Neuronal stem cell (in vitro differentiated cells): ENCODE measurements around the gene PWP1. TPM values are rescaled to one million over a fixed set of nuclear protein-coding genes. Genes with fewer than 3 reads are reported as not detected.

Experiments
- DNase-seq: peaks from one replicate; pipeline ENCODE4 v3.0.0-alpha.2; 2013; ENCODE audit warnings: low spot score
- H2AFZ ChIP-seq: one replicate; pipeline ENCODE4 v1.6.1; 2013; ENCODE audit warnings: mild to moderate bottlenecking, low read length, inconsistent platforms
- H2AK5ac ChIP-seq: 2 replicates; pipeline ENCODE4 v1.6.1; 2013; ENCODE audit warnings: low read depth, mild to moderate bottlenecking, inconsistent platforms, low read length, moderate library complexity, mixed read lengths
- H2BK120ac ChIP-seq: 2 replicates; pipeline ENCODE4 v1.6.1; 2013; ENCODE audit warnings: low read depth, mild to moderate bottlenecking, inconsistent platforms, low read length, moderate library complexity, mixed read lengths
- H2BK12ac ChIP-seq: one replicate; pipeline ENCODE4 v1.6.1; 2013; ENCODE audit warnings: low read length, inconsistent platforms
- H2BK15ac ChIP-seq: 2 replicates; pipeline ENCODE4 v1.6.1; 2013; ENCODE audit warnings: mild to moderate bottlenecking, low read length, inconsistent platforms, mixed read lengths
- H2BK5ac ChIP-seq: one replicate; pipeline ENCODE4 v1.6.1; 2013; ENCODE audit warnings: inconsistent platforms, mild to moderate bottlenecking, low read length, moderate library complexity
- H3K14ac ChIP-seq: one replicate; pipeline ENCODE4 v1.6.1; 2013; ENCODE audit warnings: low read length, inconsistent platforms
- H3K18ac ChIP-seq: 2 replicates; pipeline ENCODE4 v1.6.1; 2013; ENCODE audit warnings: low read length, inconsistent platforms
- H3K23ac ChIP-seq: 2 replicates; pipeline ENCODE4 v1.6.1; 2013; ENCODE audit warnings: low read depth, mild to moderate bottlenecking, mixed read lengths, low read length, inconsistent platforms; ENCODE audit not compliant: poor library complexity
- H3K27ac ChIP-seq: replicated peaks from 3 replicates; pipeline ENCODE4 v1.5.1; 2013; ENCODE audit warnings: low read length, inconsistent platforms
- H3K27me3 ChIP-seq, 3 experiments: 2 replicates each; pipeline ENCODE4 v1.6.1; 2013; ENCODE audit warnings: low read length in 3 of 3, mild to moderate bottlenecking in 2 of 3, inconsistent platforms in 1 of 3, low read depth in 1 of 3, mixed read lengths in 1 of 3, moderate library complexity in 1 of 3; ENCODE audit not compliant: control insufficient read depth in 3 of 3, insufficient read depth in 3 of 3
- H3K36me3 ChIP-seq, 2 donors: replicated peaks in 1 of 2; 2 replicates each; pipeline ENCODE4 v1.6.1; 2013; ENCODE audit warnings: low read length in 2 of 2; ENCODE audit not compliant: control insufficient read depth in 2 of 2, insufficient read depth in 2 of 2
- H3K4ac ChIP-seq: 2 replicates; pipeline ENCODE4 v1.6.1; 2013; ENCODE audit warnings: inconsistent platforms, mild to moderate bottlenecking, low read length, moderate library complexity
- H3K4me1 ChIP-seq, 2 donors: 1 replicate in 1 of 2; 2 replicates in 1 of 2; pipeline ENCODE4 v1.6.1; 2013; ENCODE audit warnings: low read length in 2 of 2, low read depth in 1 of 2; ENCODE audit not compliant: control insufficient read depth in 2 of 2, insufficient read depth in 1 of 2
- H3K4me2 ChIP-seq: one replicate; pipeline ENCODE4 v1.6.1; 2013; ENCODE audit warnings: mild to moderate bottlenecking, low read length, inconsistent platforms; ENCODE audit not compliant: insufficient read depth, poor library complexity, severe bottlenecking
- H3K4me3 ChIP-seq, 2 donors: 2 replicates each; pipeline ENCODE4 v1.5.1; 2013; ENCODE audit warnings: low read length in 2 of 2, mild to moderate bottlenecking in 2 of 2, inconsistent platforms in 1 of 2, moderate library complexity in 1 of 2
- H3K79me1 ChIP-seq: one replicate; pipeline ENCODE4 v1.6.1; 2013; ENCODE audit warnings: low read depth, mild to moderate bottlenecking, inconsistent platforms, low read length, moderate library complexity
- H3K9ac ChIP-seq: one replicate; pipeline ENCODE4 v1.6.1; 2013; ENCODE audit warnings: mild to moderate bottlenecking, low read depth, low read length, inconsistent platforms; ENCODE audit not compliant: poor library complexity
- H3K9me3 ChIP-seq, 2 donors: replicated peaks in 1 of 2; 2 replicates each; pipeline versions ENCODE3 to v1.6.1; 2013; ENCODE audit warnings: low read length in 2 of 2, mild to moderate bottlenecking in 2 of 2, inconsistent platforms in 1 of 2, low read depth in 1 of 2, mixed read lengths in 1 of 2, moderate library complexity in 1 of 2; ENCODE audit not compliant: control insufficient read depth in 2 of 2, insufficient read depth in 1 of 2
- H4K8ac ChIP-seq: one replicate; pipeline ENCODE4 v1.6.1; 2013; ENCODE audit warnings: low read depth, mild to moderate bottlenecking, inconsistent platforms, low read length, moderate library complexity
- H4K91ac ChIP-seq: one replicate; pipeline ENCODE4 v1.6.1; 2013; ENCODE audit warnings: low read length, low read depth, mild to moderate bottlenecking, inconsistent platforms; ENCODE audit not compliant: poor library complexity
- whole genome bisulfite sequencing, 2 donors: extraction: QIAGEN DNeasy Blood & Tissue Kit; methylation state at CpG; one replicate each; pipeline ENCODE4 v1.1.7; 2013; ENCODE audit warnings: missing lambda C conversion rate in 2 of 2, mixed read lengths in 1 of 2; ENCODE audit not compliant: insufficient read length in 2 of 2, insufficient replicate concordance in 1 of 2; ENCODE audit errors: extremely low coverage in 2 of 2; 5-methylcytosine and 5-hydroxymethylcytosine counted together
- polyA plus RNA-seq, 2 experiments: library from polyadenylated mRNA; stranded (reverse); fragments of 200-250 nt; gene quantifications; one replicate each; pipeline ENCODE4 v1.2.3, GENCODE V29; 2013

Gene PWP1
- 49.5 TPM for polyA plus RNA-seq (2013, experiment 1 of 2)
- polyA plus RNA-seq (2013, experiment 2 of 2): 56.3 TPM

- no CpG with 5 or more reads among the region's 51 CpGs for WGBS, 2 donors
- peaks cover 4 to 8% of the 10 kb centered on the region in 2 donors for H3K4me1 ChIP-seq
These were observed at the start of gene PWP1 for GRCh38 chr12:107685360-107686248. Gene PWP1, plus strand, starts transcription at chr12:107685799. Its CDS starts 101 bp downstream, at chr12:107685900.

GRCh38 chr12:107641154-107641553 is 44.4 kb upstream of the PWP1 start:
- Histone ChIP-seq H3K9me3 (no peaks in the 10 kb centered on the region), H4K8ac (no peak overlapping the region), H3K9ac (no peak overlapping the region), H3K14ac (no peak overlapping the region), H3K36me3 (no peaks in the 10 kb centered on the region), H3K18ac (no peak overlapping the region), H2BK120ac (no peak overlapping the region), H2AK5ac (no peak overlapping the region), H3K4ac (no peak overlapping the region), H3K27me3 (no peaks in the 10 kb centered on the region), H3K4me1 (peaks cover 5 to 9% of the 10 kb centered on the region in 2 donors), H3K27ac (no peak overlapping the region), H2BK12ac (no peak overlapping the region), H3K4me2 (no peak overlapping the region), H2AFZ (no peak overlapping the region), H3K79me1 (no peaks in the 10 kb centered on the region), H3K4me3 (no peak overlapping the region), H3K23ac (no peak overlapping the region), H4K91ac (no peak overlapping the region), H2BK15ac (no peak overlapping the region), H2BK5ac (no peak overlapping the region)
- no peak for DNase-seq

More at GRCh38 chr12:107685360-107686248, at the start of gene PWP1:
- peak; percentile 98 for DNase-seq
- peaks cover 0 to 12% (median 0%) of the 10 kb centered on the region in 3 experiments for H3K27me3 ChIP-seq
- no peak within 1 kb of the TSS for H4K8ac ChIP-seq
- H3K4me2 ChIP-seq: peak within 1 kb of the TSS; percentile 78
- H3K9ac ChIP-seq: peak within 1 kb of the TSS; percentile 100
- H2BK12ac ChIP-seq: no peak within 1 kb of the TSS
- no peaks in the 10 kb centered on the region for H3K9me3 ChIP-seq
- H3K27ac ChIP-seq: peak within 1 kb of the TSS; percentile 49
- H3K36me3 ChIP-seq: peaks cover 5 to 32% of the 10 kb centered on the region in 2 donors
- H3K79me1 ChIP-seq: peaks cover 7% of the 10 kb centered on the region
- no peak within 1 kb of the TSS for H4K91ac ChIP-seq
- H3K4me3 ChIP-seq: peak within 1 kb of the TSS; percentile 98 to 99
- H3K14ac ChIP-seq: peak within 1 kb of the TSS; percentile 25
- H2AFZ ChIP-seq: peak within 1 kb of the TSS; percentile 97
- no peak within 1 kb of the TSS for H2BK120ac ChIP-seq
- H3K23ac ChIP-seq: peak within 1 kb of the TSS; percentile 80
- peak within 1 kb of the TSS; percentile 25 for H2BK5ac ChIP-seq
- H2BK15ac ChIP-seq: peak within 1 kb of the TSS; percentile 41
- peak within 1 kb of the TSS; percentile 93 for H3K18ac ChIP-seq
- peak within 1 kb of the TSS; percentile 28 for H2AK5ac ChIP-seq
- H3K4ac ChIP-seq: peak within 1 kb of the TSS; percentile 54

- no peak overlapping the region for H3K4me3 ChIP-seq
- no peak overlapping the region for H2BK15ac ChIP-seq
- no CpG with 5 or more reads among the region's 5 CpGs for WGBS, 2 donors
These were observed 43.4 kb upstream of the PWP1 start for GRCh38 chr12:107642240-107642639.

GRCh38 chr12:107645630-107646333 is 39.8 kb upstream of the PWP1 start:
- peak; percentile 64 for DNase-seq
- H2BK5ac ChIP-seq: peak overlapping the region; percentile 56
- H3K4ac ChIP-seq: no peak overlapping the region
- H3K9ac ChIP-seq: peak overlapping the region; percentile 71
- peak overlapping the region; percentile 36 for H3K4me2 ChIP-seq
- H3K23ac ChIP-seq: no peak overlapping the region
- H3K27me3 ChIP-seq: no peaks in the 10 kb centered on the region
- peak overlapping the region; percentile 83 for H3K27ac ChIP-seq
- H3K14ac ChIP-seq: no peak overlapping the region
- H3K4me1 ChIP-seq: peaks cover 13 to 14% of the 10 kb centered on the region in 2 donors
- peak overlapping the region; percentile 88 for H3K18ac ChIP-seq
- peak overlapping the region; percentile 76 for H2AK5ac ChIP-seq
- H2BK12ac ChIP-seq: no peak overlapping the region
- peak overlapping the region; percentile 93 for H2AFZ ChIP-seq
- H4K91ac ChIP-seq: no peak overlapping the region
- peak overlapping the region in 1 of 2 donors; percentile 2 for H3K4me3 ChIP-seq
- H3K36me3 ChIP-seq: no peaks in the 10 kb centered on the region
- H3K9me3 ChIP-seq: no peaks in the 10 kb centered on the region
- no peak overlapping the region for H4K8ac ChIP-seq
- peak overlapping the region; percentile 98 for H2BK120ac ChIP-seq
- H3K79me1 ChIP-seq: no peaks in the 10 kb centered on the region
- no CpG with 5 or more reads among the region's 27 CpGs for WGBS, 2 donors
- peak overlapping the region; percentile 71 for H2BK15ac ChIP-seq

More at GRCh38 chr12:107642240-107642639, 43.4 kb upstream of the PWP1 start:
- Histone ChIP-seq H3K9me3 (no peaks in the 10 kb centered on the region), H4K91ac (no peak overlapping the region), H3K4ac (no peak overlapping the region), H2AFZ (no peak overlapping the region), H3K27me3 (no peaks in the 10 kb centered on the region), H2BK120ac (no peak overlapping the region), H3K9ac (no peak overlapping the region), H2AK5ac (peak overlapping the region; percentile 27), H3K79me1 (no peaks in the 10 kb centered on the region), H3K23ac (peak overlapping the region; percentile 4), H2BK12ac (no peak overlapping the region), H3K4me2 (no peak overlapping the region), H3K18ac (peak overlapping the region; percentile 33), H3K36me3 (no peaks in the 10 kb centered on the region), H2BK5ac (no peak overlapping the region), H3K4me1 (peaks cover 11 to 13% of the 10 kb centered on the region in 2 donors), H3K27ac (no peak overlapping the region), H3K14ac (no peak overlapping the region), H4K8ac (no peak overlapping the region)
- DNase-seq: no peak
